ENCODE results near the gene FCRL6. TPM values are rescaled to one million over a fixed set of nuclear protein-coding genes. Genes with fewer than 3 reads are reported as not detected.

Gene FCRL6
- total and polyA plus RNA-seq, 4 donors: 0.45 to 1.7 (median 0.88) TPM; not detected in 1

GRCh38 chr1:159857889-159858288 is 55.7 kb downstream of the FCRL6 start:
- ATAC-seq (ENCODE audit: low FRiP score) (no peak), DNase-seq (no peak)
- Histone ChIP-seq H3K27me3 (ENCODE audit: control insufficient read depth in 1 of 2, insufficient read depth in 2 of 2, low read length in 1 of 2) (no peaks in the 10 kb centered on the region), H3K4me1 (ENCODE audit: control insufficient read depth in 1 of 2, insufficient read depth in 2 of 2, low read length in 2 of 2) (no peaks in the 10 kb centered on the region), H3K36me3 (ENCODE audit: control insufficient read depth in 1 of 2, insufficient read depth in 2 of 2, low read length in 1 of 2) (no peaks in the 10 kb centered on the region), H3K9me3 (ENCODE audit: control insufficient read depth, low read length) (no peaks in the 10 kb centered on the region), H3K4me3 (ENCODE audit: low read length in 2 of 2) (no peak overlapping the region), H3K27ac (ENCODE audit: low read depth in 1 of 2, low read length in 2 of 2) (no peak overlapping the region)
- WGBS, 2 donors: 88 to 92% methylated on average over 6 of the region's 6 CpGs
- intact Hi-C loops (cut with DNase I): loop anchor here in 1 of 2 donors (5.0 kb wide), 1 partner anchor 61 kb away; no protein-coding TSS in a partner anchor

GRCh38 chr1:159859767-159860322 is 57.7 kb downstream of the FCRL6 start:
- no peak overlapping the region for H3K4me3 ChIP-seq (ENCODE audit: low read length in 2 of 2)
- H3K4me1 ChIP-seq (ENCODE audit: control insufficient read depth in 1 of 2, insufficient read depth in 2 of 2, low read length in 2 of 2): no peaks in the 10 kb centered on the region
- DNase-seq (no peak), ATAC-seq (ENCODE audit: low FRiP score) (no peak)
- no peak overlapping the region for H3K27ac ChIP-seq (ENCODE audit: low read depth in 1 of 2, low read length in 2 of 2)
- no peaks in the 10 kb centered on the region for H3K9me3 ChIP-seq (ENCODE audit: control insufficient read depth, low read length)
- no peaks in the 10 kb centered on the region for H3K27me3 ChIP-seq (ENCODE audit: control insufficient read depth in 1 of 2, insufficient read depth in 2 of 2, low read length in 1 of 2)
- no peaks in the 10 kb centered on the region for H3K36me3 ChIP-seq (ENCODE audit: control insufficient read depth in 1 of 2, insufficient read depth in 2 of 2, low read length in 1 of 2)
- WGBS, 2 donors: 76 to 81% methylated on average over 7 of the region's 7 CpGs
- intact Hi-C loops (cut with DNase I): loop anchor here in 1 of 2 donors (5.0 kb wide), 1 partner anchor 63 kb away; no protein-coding TSS in a partner anchor

GRCh38 chr1:159860456-159860855 is 58.3 kb downstream of the FCRL6 start:
- Histone ChIP-seq H3K36me3 (ENCODE audit: control insufficient read depth in 1 of 2, insufficient read depth in 2 of 2, low read length in 1 of 2) (no peaks in the 10 kb centered on the region), H3K9me3 (ENCODE audit: control insufficient read depth, low read length) (no peaks in the 10 kb centered on the region), H3K4me1 (ENCODE audit: control insufficient read depth in 1 of 2, insufficient read depth in 2 of 2, low read length in 2 of 2) (no peaks in the 10 kb centered on the region), H3K27ac (ENCODE audit: low read depth in 1 of 2, low read length in 2 of 2) (no peak overlapping the region), H3K27me3 (ENCODE audit: control insufficient read depth in 1 of 2, insufficient read depth in 2 of 2, low read length in 1 of 2) (no peaks in the 10 kb centered on the region), H3K4me3 (ENCODE audit: low read length in 2 of 2) (no peak overlapping the region)
- ATAC-seq (ENCODE audit: low FRiP score) (no peak), DNase-seq (no peak)
- WGBS, 2 donors: 48 to 51% methylated on average over 3 of the region's 3 CpGs
- intact Hi-C loops (cut with DNase I): no loop called here

- no peak overlapping the region for H3K27ac ChIP-seq (ENCODE audit: low read depth in 1 of 2, low read length in 2 of 2)
- intact Hi-C loops (cut with DNase I): no loop called here
- WGBS, 2 donors: 72 to 81% methylated on average over 8 of the region's 8 CpGs
Observed at GRCh38 chr1:159861218-159861617, 59.1 kb downstream of the FCRL6 start.

GRCh38 chr1:159862031-159862430 is 59.9 kb downstream of the FCRL6 start:
- H3K36me3 ChIP-seq (ENCODE audit: control insufficient read depth in 1 of 2, insufficient read depth in 2 of 2, low read length in 1 of 2): no peaks in the 10 kb centered on the region
- 78 to 80% methylated on average over 5 of the region's 5 CpGs for WGBS, 2 donors

More at GRCh38 chr1:159861218-159861617, 59.1 kb downstream of the FCRL6 start:
- H3K4me3 ChIP-seq (ENCODE audit: low read length in 2 of 2): no peak overlapping the region
- no peak for DNase-seq
- H3K4me1 ChIP-seq (ENCODE audit: control insufficient read depth in 1 of 2, insufficient read depth in 2 of 2, low read length in 2 of 2): no peaks in the 10 kb centered on the region
- H3K27me3 ChIP-seq (ENCODE audit: control insufficient read depth in 1 of 2, insufficient read depth in 2 of 2, low read length in 1 of 2): no peaks in the 10 kb centered on the region
- no peaks in the 10 kb centered on the region for H3K36me3 ChIP-seq (ENCODE audit: control insufficient read depth in 1 of 2, insufficient read depth in 2 of 2, low read length in 1 of 2)
- no peak for ATAC-seq (ENCODE audit: low FRiP score)
- H3K9me3 ChIP-seq (ENCODE audit: control insufficient read depth, low read length): no peaks in the 10 kb centered on the region

GRCh38 chr1:159862557-159862956 is 60.4 kb downstream of the FCRL6 start, which contains the start of gene VSIG8:
Gene VSIG8 (minus strand): TSS chr1:159862657. CDS start chr1:159862521, 136 bp downstream.
- DNase-seq: no peak
- no peak for ATAC-seq (ENCODE audit: low FRiP score)
- no peaks in the 10 kb centered on the region for H3K9me3 ChIP-seq (ENCODE audit: control insufficient read depth, low read length)
- no peak within 1 kb of the TSS for H3K27ac ChIP-seq (ENCODE audit: low read depth in 1 of 2, low read length in 2 of 2)
- H3K4me1 ChIP-seq (ENCODE audit: control insufficient read depth in 1 of 2, insufficient read depth in 2 of 2, low read length in 2 of 2): no peaks in the 10 kb centered on the region
- no peaks in the 10 kb centered on the region for H3K36me3 ChIP-seq (ENCODE audit: control insufficient read depth in 1 of 2, insufficient read depth in 2 of 2, low read length in 1 of 2)
- H3K27me3 ChIP-seq (ENCODE audit: control insufficient read depth in 1 of 2, insufficient read depth in 2 of 2, low read length in 1 of 2): no peaks in the 10 kb centered on the region
- intact Hi-C loops (cut with DNase I): no loop called here
- whole genome bisulfite sequencing, 2 donors: 67 to 77% methylated on average over 3 to 4 of the region's 4 CpGs
- no peak within 1 kb of the TSS for H3K4me3 ChIP-seq (ENCODE audit: low read length in 2 of 2)

More at GRCh38 chr1:159862031-159862430, 59.9 kb downstream of the FCRL6 start:
- Histone ChIP-seq H3K4me3 (ENCODE audit: low read length in 2 of 2) (no peak overlapping the region), H3K27me3 (ENCODE audit: control insufficient read depth in 1 of 2, insufficient read depth in 2 of 2, low read length in 1 of 2) (no peaks in the 10 kb centered on the region), H3K9me3 (ENCODE audit: control insufficient read depth, low read length) (no peaks in the 10 kb centered on the region), H3K4me1 (ENCODE audit: control insufficient read depth in 1 of 2, insufficient read depth in 2 of 2, low read length in 2 of 2) (no peaks in the 10 kb centered on the region), H3K27ac (ENCODE audit: low read depth in 1 of 2, low read length in 2 of 2) (no peak overlapping the region)
- ATAC-seq (ENCODE audit: low FRiP score) (no peak), DNase-seq (no peak)
- intact Hi-C loops (cut with DNase I): no loop called here

GRCh38 chr1:159864262-159864661 is 62.1 kb downstream of the FCRL6 start:
- no peak overlapping the region for H3K4me3 ChIP-seq (ENCODE audit: low read length in 2 of 2)
- no peak for DNase-seq
- no peak overlapping the region for H3K27ac ChIP-seq (ENCODE audit: low read depth in 1 of 2, low read length in 2 of 2)
- H3K4me1 ChIP-seq (ENCODE audit: control insufficient read depth in 1 of 2, insufficient read depth in 2 of 2, low read length in 2 of 2): no peaks in the 10 kb centered on the region
- H3K27me3 ChIP-seq (ENCODE audit: control insufficient read depth in 1 of 2, insufficient read depth in 2 of 2, low read length in 1 of 2): no peaks in the 10 kb centered on the region
- no peak for ATAC-seq (ENCODE audit: low FRiP score)
- no peaks in the 10 kb centered on the region for H3K36me3 ChIP-seq (ENCODE audit: control insufficient read depth in 1 of 2, insufficient read depth in 2 of 2, low read length in 1 of 2)
- no peaks in the 10 kb centered on the region for H3K9me3 ChIP-seq (ENCODE audit: control insufficient read depth, low read length)
- WGBS, 2 donors: 87 to 90% methylated on average over 2 of the region's 2 CpGs
- intact Hi-C loops (cut with DNase I): no loop called here

Other genes starting within 250 kb of the FCRL6 start
- gene APCS, start 214.5 kb upstream of the FCRL6 start, total RNA-seq: not detected
- gene APCS, start 214.5 kb upstream of the FCRL6 start, polyA plus RNA-seq: not detected
- gene CRP, start 87.8 kb upstream of the FCRL6 start, total RNA-seq: under 1 TPM in 1 of 2 donors, not detected in 1; 0.32 TPM
- 1 to 10 TPM in 1 of 2 donors, under 1 TPM in 1; 0.05 to 1.1 TPM for gene CRP, start 87.8 kb upstream of the FCRL6 start, polyA plus RNA-seq
- gene DUSP23, start 21.4 kb upstream of the FCRL6 start, total RNA-seq: 10 to 100 TPM; 47.1 to 47.7 TPM
- gene DUSP23, start 21.4 kb upstream of the FCRL6 start, polyA plus RNA-seq: 10 to 100 TPM; 48.8 to 53.6 TPM
- 10 to 100 TPM in 1 of 2 donors, 1 to 10 TPM in 1; 8.0 to 12.8 TPM for gene SLAMF8, start 24.5 kb downstream of the FCRL6 start, total RNA-seq
- gene SLAMF8, start 24.5 kb downstream of the FCRL6 start, polyA plus RNA-seq: 1 to 10 TPM; 1.3 to 3.9 TPM
- under 1 TPM in 1 of 2 donors, not detected in 1; 0.21 TPM for gene VSIG8, start 60.3 kb downstream of the FCRL6 start, total RNA-seq
- under 1 TPM in 1 of 2 donors, not detected in 1; 0.56 TPM for gene VSIG8, start 60.3 kb downstream of the FCRL6 start, polyA plus RNA-seq
- gene CFAP45, start 97.8 kb downstream of the FCRL6 start, total RNA-seq: 1 to 10 TPM; 2.5 to 2.7 TPM
- gene CFAP45, start 97.8 kb downstream of the FCRL6 start, polyA plus RNA-seq: 1 to 10 TPM in 1 of 2 donors, not detected in 1; 2.7 TPM
- gene TAGLN2, start 123.1 kb downstream of the FCRL6 start, total RNA-seq: 100 to 1,000 TPM; 316 to 350 TPM
- 100 to 1,000 TPM; 349 to 383 TPM for gene TAGLN2, start 123.1 kb downstream of the FCRL6 start, polyA plus RNA-seq
- gene IGSF9, start 143.3 kb downstream of the FCRL6 start, total RNA-seq: under 1 TPM in 1 of 2 donors, not detected in 1; 0.30 TPM
- 1 to 10 TPM in 1 of 2 donors, under 1 TPM in 1; 0.05 to 1.0 TPM for gene IGSF9, start 143.3 kb downstream of the FCRL6 start, polyA plus RNA-seq
- gene SLAMF9, start 151.9 kb downstream of the FCRL6 start, total RNA-seq: not detected
- not detected for gene SLAMF9, start 151.9 kb downstream of the FCRL6 start, polyA plus RNA-seq
- gene PIGM, start 229.6 kb downstream of the FCRL6 start, total RNA-seq: 1 to 10 TPM; 5.3 to 6.7 TPM
- gene PIGM, start 229.6 kb downstream of the FCRL6 start, polyA plus RNA-seq: 1 to 10 TPM; 1.3 to 3.6 TPM